Right lobe of liver (tissue), 6 donors: ENCODE data around the gene MLH1. TPM values are rescaled to one million over a fixed set of nuclear protein-coding genes. Genes with fewer than 3 reads are reported as not detected.
"Not testable (repeated sequence)": the region's sequence is repeated elsewhere in the genome, so short reads cannot be mapped to it uniquely, and the experiment has no call there.

Source experiments
- ATAC-seq, 4 donors: fragments of 200-7000 bp; cut with Tn5 transposase; one replicate each; pipeline ENCODE4 v1.9.1; 2020; ENCODE audit warnings: mild to moderate bottlenecking in 4 of 4, moderate library complexity in 4 of 4
- DNase-seq, 3 donors: peaks; one replicate each; pipeline ENCODE4 v3.0.0-alpha.2; 2020
- H3K27ac ChIP-seq, 3 donors: fragments of 200-600 bp; one replicate each; pipeline ENCODE4 v1.8.0; 2022
- H3K27me3 ChIP-seq, 2 donors: fragments of 200-600 bp; one replicate each; pipeline ENCODE4 v1.8.0; 2022
- H3K36me3 ChIP-seq, 4 donors: fragments of 200-600 bp; sonication (generic) in 1 of 4; one replicate each; pipeline versions ENCODE4 v1.5.1 to v1.8.0; 2017 to 2022; ENCODE audit warnings: control low read depth in 1 of 4
- H3K4me1 ChIP-seq, 4 donors: fragments of 200-600 bp; sonication (generic) in 1 of 4; one replicate each; pipeline versions ENCODE4 v1.5.1 to v1.8.0; 2017 to 2022; ENCODE audit warnings: control low read depth in 1 of 4
- H3K4me3 ChIP-seq, 3 donors: fragments of 200-600 bp; one replicate each; pipeline ENCODE4 v1.8.0; 2022
- H3K9me3 ChIP-seq, 4 donors: fragments of 200-600 bp; sonication (generic) in 1 of 4; one replicate each; pipeline versions ENCODE4 v1.5.1 to v1.8.0; 2017 to 2022; ENCODE audit warnings: control low read depth in 1 of 4
- CTCF ChIP-seq, 4 donors: fragments of 200-600 bp in 3 of 4; fragments of 450-650 bp in 1 of 4; IDR thresholded peaks; one replicate each; pipeline versions ENCODE4 v1.5.1 to v1.8.0; 2016 to 2022; ENCODE audit warnings: antibody characterized with exemption in 4 of 4, mild to moderate bottlenecking in 2 of 4
- POLR2A ChIP-seq: fragments of 450-650 bp; IDR thresholded peaks from one replicate; pipeline ENCODE4 v1.6.1; 2017; ENCODE audit warnings: antibody characterized with exemption, mild to moderate bottlenecking
- WGBS: methylation state at CpG from one replicate; pipeline ENCODE4 v1.1.6; 2018; ENCODE audit warnings: low coverage, low lambda C conversion rate; ENCODE audit not compliant: insufficient coverage; ENCODE audit errors: missing lambda C conversion rate; 5-methylcytosine and 5-hydroxymethylcytosine counted together
- intact Hi-C, 2 donors: fragments of 100-400 bp; cut with DNase I; formaldehyde crosslinking; loops; one replicate each; pipeline versions ENCODE4 v1.11.2 to v1.14.1; 2022
- total RNA-seq, 6 experiments: library from RNA; depleted of rRNA in 2 of 6; stranded (reverse); fragments of >200 nt in 2 of 6; fragmentation: NEBNext Ultra II Directional in 3 of 6; extraction: Animal tissue kit (Norgen Biotek cat#: 25700) in 3 of 6; gene quantifications; one replicate each; pipeline versions ENCODE4 v1.1.0 to v1.2.4, GENCODE V29; 2016 to 2023
- donor health status: DM: no; HTN: yes; CAD: no.
- donor health status: DM: no; HTN: no; CAD: no.
- donor health status: DM: no; HTN: no; CAD: no.
- donor health status: DM: no; HTN: yes; CAD: no.
- donor health status: DM: no; HTN: yes; CAD: no.

Gene MLH1
- total RNA-seq, 6 experiments from 2014 or later = 13.1 to 23.2 (median 15.3) TPM

GRCh38 chr3:36945333-36945980, 47.9 kb upstream of the MLH1 start:
- DNase-seq (peak in 2 of 3 donors; percentile 25 to 35), ATAC-seq (no peak)
- Histone ChIP-seq H3K27ac (no peak overlapping the region), H3K27me3 (no peaks in the 10 kb centered on the region), H3K9me3 (no peaks in the 10 kb centered on the region), H3K4me3 (peak overlapping the region; percentile 76 to 88 (median 87)), H3K36me3 (no peaks in the 10 kb centered on the region), H3K4me1 (peaks cover 0 to 22% (median 4%) of the 10 kb centered on the region in 4 donors)
- intact Hi-C loops = no loop called here
- no peak for TF ChIP-seq CTCF (IDR thresholded peaks at IDR 0.05)
- no peak for TF ChIP-seq POLR2A
- 86% methylated on average over 9 of the region's 28 CpGs for WGBS

- H3K27me3 ChIP-seq, H3K4me1 ChIP-seq, H3K4me3 ChIP-seq, H3K9me3 ChIP-seq, DNase-seq, H3K27ac ChIP-seq, H3K36me3 ChIP-seq, intact Hi-C loops, ATAC-seq: not testable (repeated sequence)
- 92% methylated on average over 5 of the region's 5 CpGs for WGBS
These were observed 45.5 kb upstream of the MLH1 start for GRCh38 chr3:36947814-36948213.

- ATAC-seq = peak in 1 of 4 donors; percentile 39
- Histone ChIP-seq H3K9me3 (no peaks in the 10 kb centered on the region), H3K27ac (no peak overlapping the region), H3K4me3 (no peak overlapping the region), H3K27me3 (no peaks in the 10 kb centered on the region), H3K36me3 (no peaks in the 10 kb centered on the region), H3K4me1 (peaks cover 0 to 11% (median 3%) of the 10 kb centered on the region in 4 donors)
- TF ChIP-seq CTCF (IDR thresholded peaks at IDR 0.05) (no peak), POLR2A (no peak)
- intact Hi-C loops = no loop called here
- no peak for DNase-seq
These were observed 38.7 kb upstream of the MLH1 start for GRCh38 chr3:36954452-36955134.

- DNase-seq = no peak
- intact Hi-C loops = no loop called here
- TF ChIP-seq POLR2A (no peak), CTCF (IDR thresholded peaks at IDR 0.05) (no peak)
- no peak overlapping the region for H3K4me3 ChIP-seq
- H3K27me3 ChIP-seq = no peaks in the 10 kb centered on the region
- no peak for ATAC-seq
- H3K9me3 ChIP-seq = no peaks in the 10 kb centered on the region
- H3K36me3 ChIP-seq = no peaks in the 10 kb centered on the region
- 90% methylated on average over 3 of the region's 3 CpGs for WGBS
- H3K4me1 ChIP-seq = peaks cover 0 to 11% (median 3%) of the 10 kb centered on the region in 4 donors
- H3K27ac ChIP-seq = no peak overlapping the region
These were observed 37.2 kb upstream of the MLH1 start for GRCh38 chr3:36956155-36956554.

GRCh38 chr3:36957063-36957462, 36.3 kb upstream of the MLH1 start:
- ATAC-seq = no peak
- Histone ChIP-seq H3K27me3 (no peaks in the 10 kb centered on the region), H3K4me3 (no peak overlapping the region), H3K36me3 (no peaks in the 10 kb centered on the region), H3K9me3 (no peaks in the 10 kb centered on the region), H3K4me1 (peaks cover 0 to 11% (median 3%) of the 10 kb centered on the region in 4 donors), H3K27ac (peak overlapping the region in 1 of 3 donors; percentile 79)
- intact Hi-C loops = no loop called here
- TF ChIP-seq CTCF (IDR thresholded peaks at IDR 0.05) (no peak), POLR2A (no peak)
- DNase-seq = no peak
- 80% methylated on average over 1 of the region's 1 CpG for WGBS
